Measurements from ENCODE around the gene EPC1.

DNA sequence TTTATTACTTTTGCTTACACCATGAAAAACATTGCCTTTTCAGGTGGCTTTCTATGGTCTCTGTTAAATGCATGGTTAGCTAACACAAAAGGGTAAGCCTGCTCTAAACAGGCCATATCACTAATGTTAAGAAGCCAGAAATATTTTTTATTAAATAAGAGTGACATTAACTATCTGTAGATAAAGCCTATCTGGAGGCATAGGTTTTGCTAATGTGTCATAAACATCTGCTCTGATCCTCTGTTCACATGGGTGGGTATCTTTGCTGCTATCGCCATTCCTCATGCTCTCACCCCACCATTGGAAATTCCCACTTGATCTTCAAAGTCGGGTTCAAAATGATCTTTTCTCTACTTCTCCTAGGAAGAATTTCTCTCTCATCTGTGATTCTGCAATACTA lies 32.4 kb downstream of the EPC1 start:
- TF ChIP-seq SNAI2 (CRISPR knock-in tag; IDR thresholded peaks at IDR 0.05) (no peak), ISL1 (CRISPR knock-in tag; IDR thresholded peaks at IDR 0.05) (no peak), GLIS3 (CRISPR knock-in tag; IDR thresholded peaks at IDR 0.05) (no peak), ZC3H10 (CRISPR knock-in tag; IDR thresholded peaks at IDR 0.05) (no peak), ARNTL (CRISPR knock-in tag; IDR thresholded peaks at IDR 0.05; ENCODE audit: borderline replicate concordance, low read depth) (no peak), BACH2 (CRISPR knock-in tag; IDR thresholded peaks at IDR 0.05; ENCODE audit: borderline replicate concordance) (no peak), ZFP3 (CRISPR knock-in tag; IDR thresholded peaks at IDR 0.05) (no peak), ZNF8 (CRISPR knock-in tag; IDR thresholded peaks at IDR 0.05) (no peak), ZNF70 (CRISPR knock-in tag; IDR thresholded peaks at IDR 0.05) (no peak)
- TF ChIP-seq, protein P1, sequence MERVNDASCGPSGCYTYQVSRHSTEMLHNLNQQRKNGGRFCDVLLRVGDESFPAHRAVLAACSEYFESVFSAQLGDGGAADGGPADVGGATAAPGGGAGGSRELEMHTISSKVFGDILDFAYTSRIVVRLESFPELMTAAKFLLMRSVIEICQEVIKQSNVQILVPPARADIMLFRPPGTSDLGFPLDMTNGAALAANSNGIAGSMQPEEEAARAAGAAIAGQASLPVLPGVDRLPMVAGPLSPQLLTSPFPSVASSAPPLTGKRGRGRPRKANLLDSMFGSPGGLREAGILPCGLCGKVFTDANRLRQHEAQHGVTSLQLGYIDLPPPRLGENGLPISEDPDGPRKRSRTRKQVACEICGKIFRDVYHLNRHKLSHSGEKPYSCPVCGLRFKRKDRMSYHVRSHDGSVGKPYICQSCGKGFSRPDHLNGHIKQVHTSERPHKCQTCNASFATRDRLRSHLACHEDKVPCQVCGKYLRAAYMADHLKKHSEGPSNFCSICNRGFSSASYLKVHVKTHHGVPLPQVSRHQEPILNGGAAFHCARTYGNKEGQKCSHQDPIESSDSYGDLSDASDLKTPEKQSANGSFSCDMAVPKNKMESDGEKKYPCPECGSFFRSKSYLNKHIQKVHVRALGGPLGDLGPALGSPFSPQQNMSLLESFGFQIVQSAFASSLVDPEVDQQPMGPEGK (CRISPR knock-in tag; IDR thresholded peaks at IDR 0.05; ENCODE audit: borderline replicate concordance), result no peak

Measured in SK-N-SH treated with all-trans-retinoic acid at 6 μM for 48 hours (cell line).